NCI-H510A treated with DMSO at 0.1 percent for 48 hours (cell line): ENCODE results near the gene P4HA1.
"Not testable (repeated sequence)": the region's sequence is repeated elsewhere in the genome, so short reads cannot be mapped to it uniquely, and the experiment has no call there.

Source experiments
- DNase-seq: peaks from one replicate; lab custom pipeline; 2025; lab: John Stamatoyannopoulos, UW

The P4HA1 gene

DNA sequence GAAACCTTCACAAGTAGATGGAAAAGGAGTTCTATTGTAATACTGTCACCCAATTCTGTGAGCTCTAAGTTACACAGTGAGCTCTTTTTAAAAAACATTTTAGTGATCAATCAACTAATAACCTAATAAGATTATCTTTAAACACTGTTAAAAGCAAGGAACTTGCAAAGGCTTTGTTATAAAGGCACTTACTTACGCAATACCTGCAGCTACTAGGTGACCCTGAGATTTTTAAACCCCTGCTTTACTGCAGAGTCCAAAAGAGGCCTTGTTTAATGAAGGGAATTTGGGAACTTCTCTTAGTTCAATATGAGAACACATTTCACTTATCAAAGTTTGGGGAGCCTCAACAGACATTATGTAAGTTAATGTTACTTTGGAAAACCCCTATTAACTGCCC lies 53.3 kb downstream of the P4HA1 start:
- DNase-seq: no peak

DNA sequence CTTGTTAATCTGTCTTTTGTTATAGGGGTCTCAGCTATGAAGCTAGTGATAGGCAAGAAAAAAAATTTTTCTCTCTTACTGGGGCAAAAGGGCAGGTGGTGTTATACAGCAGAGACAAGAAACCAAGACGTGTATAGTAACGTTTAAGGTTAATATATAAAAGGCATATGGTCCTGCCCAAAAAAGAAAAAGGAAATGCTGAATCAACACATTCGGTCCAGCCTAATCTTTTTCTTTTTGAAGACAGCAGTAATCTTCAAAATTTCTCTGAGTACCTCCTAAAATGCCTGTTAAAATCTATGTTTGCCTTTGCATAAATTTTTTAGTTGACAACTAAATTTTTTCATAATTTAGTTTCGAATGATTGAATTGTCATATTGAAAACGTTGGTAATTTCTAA lies 54.5 kb downstream of the P4HA1 start:
- DNase-seq: no peak

- no peak for DNase-seq
These were observed 57.0 kb downstream of the P4HA1 start for GRCh38 chr10:73039635-73040034.

GRCh38 chr10:73036285-73036684 lies 60.4 kb downstream of the P4HA1 start:
- not testable (repeated sequence) for DNase-seq

- no peak for DNase-seq
These were observed 64.1 kb downstream of the P4HA1 start for GRCh38 chr10:73032536-73032935.

DNA sequence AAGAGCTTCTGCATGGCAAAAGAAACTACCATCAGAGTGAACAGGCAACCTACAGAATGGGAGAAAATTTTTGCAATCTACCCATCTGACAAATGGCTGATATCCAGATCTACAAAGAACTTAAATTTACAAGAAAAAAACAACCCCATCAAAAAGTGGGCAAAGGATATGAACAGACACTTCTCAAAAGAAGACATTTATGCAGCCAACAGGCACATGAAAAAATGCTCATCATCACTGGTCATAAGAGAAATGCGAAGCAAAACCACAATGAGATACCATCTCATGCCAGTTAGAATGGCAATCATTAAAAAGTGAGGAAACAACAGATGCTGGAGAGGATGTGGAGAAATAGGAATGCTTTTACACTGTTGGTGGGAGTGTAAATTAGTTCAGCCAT lies 70.0 kb downstream of the P4HA1 start:
- DNase-seq: not testable (repeated sequence)

DNA sequence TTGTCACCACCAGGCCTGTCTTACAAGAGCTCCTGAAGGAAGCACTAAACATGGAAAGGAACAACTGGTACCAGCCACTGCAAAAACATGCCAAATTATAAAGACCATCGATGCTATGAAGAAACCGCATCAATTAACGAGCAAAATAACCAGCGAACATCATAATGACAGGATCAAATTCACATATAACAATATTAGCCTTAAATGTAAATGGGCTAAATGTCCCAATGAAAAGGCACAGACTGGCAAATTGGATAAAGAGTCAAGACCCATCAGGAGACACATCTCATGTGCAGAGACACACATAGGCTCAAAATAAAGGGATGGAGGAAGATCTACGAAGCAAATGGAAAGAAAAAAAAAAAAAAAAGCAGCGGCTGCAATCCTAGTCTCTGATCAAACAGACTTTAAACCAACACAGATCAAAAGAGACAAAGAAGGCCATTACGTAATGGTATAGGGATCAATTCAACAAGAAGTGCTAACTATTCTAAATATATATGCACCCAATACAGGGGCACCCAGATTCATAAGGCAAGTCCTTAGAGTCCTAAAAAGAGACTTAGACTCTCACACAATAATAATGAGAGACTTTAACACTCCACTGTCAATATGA lies 73.1 kb downstream of the P4HA1 start:
- not testable (repeated sequence) for DNase-seq

DNA sequence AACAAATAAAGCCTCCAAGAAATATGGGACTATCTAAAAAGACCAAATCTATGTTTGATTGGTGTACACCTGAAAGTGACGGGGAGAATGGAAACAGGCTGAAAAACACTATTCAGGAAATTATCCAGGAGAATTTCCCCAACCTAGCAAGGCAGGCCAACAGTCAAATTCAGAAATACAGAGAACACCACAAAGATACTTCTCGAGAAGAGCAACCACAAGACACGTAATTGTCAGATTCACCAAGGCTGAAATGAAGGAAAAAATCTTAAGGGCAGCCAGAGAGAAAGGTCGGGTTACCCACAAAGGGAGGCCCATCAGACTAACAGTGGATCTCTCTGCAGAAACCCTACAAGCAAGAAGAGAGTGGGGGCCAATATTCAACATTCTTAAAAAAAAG lies 73.7 kb downstream of the P4HA1 start:
- DNase-seq: not testable (repeated sequence)

DNA sequence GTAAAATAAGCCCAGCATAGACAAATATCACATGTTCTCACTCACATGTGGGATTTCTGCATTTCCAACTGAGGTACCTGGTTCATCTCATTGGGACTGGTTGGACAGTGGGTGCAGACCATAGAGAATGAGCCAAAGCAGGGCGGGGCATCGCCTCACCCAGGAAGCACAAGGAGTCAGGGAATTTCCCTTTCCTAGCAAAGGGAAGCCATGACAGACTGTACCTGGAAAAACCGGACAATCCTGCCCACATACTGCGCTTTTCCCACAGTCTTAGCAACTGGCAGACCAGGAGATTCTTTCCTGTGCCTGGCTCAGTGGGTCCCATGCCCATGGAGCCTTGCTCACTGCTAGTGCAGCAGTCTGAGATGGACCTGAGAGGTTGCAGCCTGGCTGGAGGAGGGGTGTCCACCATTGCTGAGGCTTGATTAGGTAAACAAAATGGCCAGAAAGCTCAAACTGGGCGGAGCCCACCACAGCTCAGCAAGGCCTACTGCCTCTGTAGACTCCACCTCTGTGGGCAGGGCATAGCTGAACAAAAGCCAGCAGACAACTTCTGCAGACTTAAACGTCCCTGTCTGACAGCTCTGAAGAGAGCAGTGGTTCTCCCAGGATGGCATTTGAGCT lies 75.0 kb downstream of the P4HA1 start:
- not testable (repeated sequence) for DNase-seq

DNA sequence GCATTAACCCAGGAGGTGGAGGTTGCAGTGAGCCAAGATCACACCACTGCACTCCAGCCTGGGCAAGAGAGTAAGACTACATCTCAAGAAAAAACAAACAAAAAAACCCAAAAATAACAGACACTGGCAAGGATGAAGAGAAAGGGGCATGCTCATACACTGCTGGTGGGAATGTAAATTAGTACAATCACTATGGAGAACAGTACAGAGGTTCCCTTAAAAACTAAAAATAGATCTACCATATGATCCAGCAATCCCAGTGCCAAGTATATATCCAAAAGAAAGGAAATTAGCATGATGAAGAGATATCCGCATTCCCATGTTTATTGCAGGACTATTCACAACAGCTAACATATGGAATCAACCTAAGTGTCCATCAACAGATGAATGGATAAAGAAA lies 75.6 kb downstream of the P4HA1 start:
- no peak for DNase-seq

DNA sequence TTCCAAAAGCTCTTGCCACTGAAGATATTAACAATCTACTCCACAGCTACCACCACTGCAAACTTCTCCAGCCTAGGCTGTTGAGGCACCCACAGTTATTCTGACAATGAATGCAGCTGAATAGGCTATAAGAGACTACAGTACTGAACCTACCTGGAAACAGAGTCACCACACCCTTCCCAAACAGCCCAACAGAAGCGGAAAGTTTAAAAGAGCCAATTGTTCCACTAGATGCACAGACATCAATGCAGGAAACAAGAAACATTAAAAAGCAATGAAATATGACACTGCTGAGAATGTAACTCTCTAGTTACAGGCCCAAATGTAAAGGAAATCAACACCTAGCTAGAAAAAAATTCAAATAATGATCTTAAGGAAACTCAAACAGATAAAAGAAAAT lies 77.6 kb downstream of the P4HA1 start:
- DNase-seq: peak; percentile 6

- DNase-seq: no peak
These were observed 78.0 kb downstream of the P4HA1 start for GRCh38 chr10:73018632-73019031.

DNA sequence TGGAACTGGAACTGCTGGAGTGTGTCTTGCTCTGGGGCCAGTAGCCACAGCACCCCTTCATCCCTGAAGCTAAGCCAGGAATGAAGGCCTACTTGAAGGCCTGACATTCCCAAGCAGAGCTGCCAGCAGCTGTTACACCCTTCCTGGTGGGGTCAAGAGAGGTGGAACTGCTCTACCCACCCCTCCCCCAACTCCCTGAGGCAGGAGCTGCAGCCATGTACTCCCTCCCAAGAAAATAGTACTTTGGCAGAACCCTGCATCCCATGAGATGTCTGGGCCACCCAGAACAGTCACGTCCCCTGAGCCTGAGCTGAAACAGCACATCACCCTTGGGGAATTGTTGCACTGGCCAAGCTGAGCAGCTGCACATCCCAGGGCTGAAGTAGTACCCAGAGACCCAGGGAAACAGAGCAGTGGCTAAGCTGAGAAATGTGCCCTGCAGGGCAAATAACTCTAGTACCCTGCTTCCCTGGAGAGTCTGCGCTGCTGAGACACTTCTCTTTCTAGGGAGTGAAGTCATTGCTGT lies 78.6 kb downstream of the P4HA1 start:
- no peak for DNase-seq

- DNase-seq: no peak
These were observed 80.9 kb downstream of the P4HA1 start for GRCh38 chr10:73015779-73016178.

GRCh38 chr10:73003822-73004221 lies 92.8 kb downstream of the P4HA1 start:
- DNase-seq: no peak

- no peak for DNase-seq
These were observed 95.7 kb downstream of the P4HA1 start for GRCh38 chr10:73000973-73001372.

GRCh38 chr10:72997099-72997498 lies 99.6 kb downstream of the P4HA1 start:
- no peak for DNase-seq

GRCh38 chr10:72995459-72995858 lies 101.2 kb downstream of the P4HA1 start:
- not testable (repeated sequence) for DNase-seq

- not testable (repeated sequence) for DNase-seq
These were observed 106.9 kb downstream of the P4HA1 start for GRCh38 chr10:72989771-72990170.

DNA sequence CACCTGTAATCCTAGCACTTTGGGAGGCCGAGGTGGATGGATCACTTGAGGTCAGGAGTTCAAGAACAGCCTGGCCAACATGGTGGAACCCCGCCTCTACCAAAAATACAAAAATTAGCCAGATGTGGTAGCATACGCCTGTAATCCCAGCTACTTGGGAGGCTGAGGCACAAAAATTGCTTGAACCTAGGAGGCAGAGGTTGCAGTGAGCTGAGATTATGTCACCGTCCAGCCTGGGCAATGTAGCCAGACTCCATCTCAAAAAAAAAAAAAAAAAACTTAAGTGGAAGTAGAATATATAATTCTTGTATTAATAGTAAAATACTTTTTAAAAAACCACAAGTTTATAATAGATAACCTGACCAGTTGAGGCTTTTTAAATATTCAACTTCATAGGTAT lies 112.0 kb downstream of the P4HA1 start:
- DNase-seq: not testable (repeated sequence)

DNA sequence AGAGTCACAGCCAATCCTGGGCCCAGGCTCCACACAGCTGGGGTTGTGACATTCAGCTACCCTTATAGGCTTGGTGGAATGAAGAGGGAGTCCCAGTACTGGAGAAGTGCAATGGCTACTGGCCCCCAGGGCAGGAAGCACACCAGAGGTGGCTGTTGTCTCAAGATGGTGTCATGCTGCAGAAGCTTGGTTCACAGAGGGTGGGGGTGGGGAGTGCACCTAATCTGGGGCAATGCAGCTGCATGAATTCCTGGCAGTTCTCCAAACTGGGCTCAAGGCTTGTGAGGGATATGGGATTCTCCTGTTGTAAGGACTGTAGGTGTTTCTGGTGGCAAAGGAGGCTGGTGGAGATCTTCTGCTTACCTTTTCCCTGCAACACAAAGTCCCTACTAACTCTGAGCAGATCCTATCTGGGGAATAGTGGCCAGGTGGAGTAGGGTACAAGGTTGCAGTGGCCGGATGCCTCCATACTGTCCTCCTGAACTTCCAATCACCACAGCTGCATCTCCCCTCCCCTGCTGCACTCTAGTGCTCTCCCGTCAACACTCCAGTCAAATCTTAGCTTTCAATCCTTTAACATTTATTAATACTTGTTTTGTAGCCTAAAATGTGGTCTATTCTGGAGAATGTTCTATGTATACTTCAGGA lies 114.7 kb downstream of the P4HA1 start:
- DNase-seq: peak; percentile 2

GRCh38 chr10:72981028-72981881 lies 115.4 kb downstream of the P4HA1 start:
- no peak for DNase-seq
